Testis (tissue), 2 donors: ENCODE measurements around the gene MAN1C1.

Experiments used
- CTCF ChIP-seq, 3 experiments: fragments of 450-650 bp in 2 of 3; fragments of 200-600 bp in 1 of 3; sonication (generic) in 1 of 3; IDR thresholded peaks; one replicate each; pipeline ENCODE4 v1.5.1; 2016 to 2019; ENCODE audit warnings: antibody characterized with exemption in 3 of 3, mild to moderate bottlenecking in 2 of 3, moderate library complexity in 1 of 3
- POLR2A ChIP-seq: fragments of 450-650 bp; IDR thresholded peaks from one replicate; pipeline ENCODE4 v1.6.1; 2017; ENCODE audit warnings: antibody characterized with exemption, mild to moderate bottlenecking, moderate library complexity

DNA sequence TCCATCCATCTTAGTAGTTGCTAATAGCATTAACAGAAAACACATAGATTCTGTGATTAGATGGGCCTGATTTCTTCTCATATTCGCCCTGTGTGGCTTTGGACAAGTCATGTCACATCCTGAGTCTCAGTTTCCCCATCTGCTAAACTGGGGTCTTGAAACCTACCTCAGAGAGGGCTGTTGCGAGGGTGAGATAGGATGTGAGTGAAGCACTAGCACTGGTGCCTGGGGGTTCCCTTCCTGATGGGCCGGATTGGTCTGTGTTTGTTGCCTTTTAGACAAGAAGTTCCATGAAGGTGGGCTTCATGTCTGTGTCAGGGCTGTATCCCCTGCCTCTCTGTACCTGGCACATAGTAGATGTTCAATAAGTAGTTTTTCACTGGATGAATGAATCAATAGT lies 3.5 kb upstream of the MAN1C1 start:
- TF ChIP-seq CTCF (IDR thresholded peaks at IDR 0.05): no peak
- no peak for TF ChIP-seq POLR2A
